ENCODE measurements around the gene CAMTA1. TPM values are rescaled to one million over a fixed set of nuclear protein-coding genes. Genes with fewer than 3 reads are reported as not detected.
A peak's percentile ranks its signal among the peaks of the same experiment; 100 is the strongest.

Gene CAMTA1
- total RNA-seq, 1 donor from 2014 or later = 99.0 TPM

DNA sequence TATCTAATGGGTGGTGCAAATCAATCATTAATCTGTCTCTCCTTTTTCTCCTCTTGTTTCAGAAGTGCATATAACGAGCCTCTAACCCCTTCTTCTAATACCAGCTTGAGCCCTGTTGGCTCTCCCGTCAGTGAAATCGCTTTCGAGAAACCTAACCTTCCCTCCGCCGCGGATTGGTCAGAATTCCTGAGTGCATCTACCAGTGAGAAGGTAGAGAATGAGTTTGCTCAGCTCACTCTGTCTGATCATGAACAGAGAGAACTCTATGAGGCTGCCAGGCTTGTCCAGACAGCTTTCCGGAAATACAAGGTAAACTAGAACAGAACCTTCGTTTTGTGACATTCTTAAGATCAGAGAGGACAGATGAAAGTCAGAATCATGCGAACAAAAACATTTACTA, 960.5 kb downstream of the CAMTA1 start:
- H3K27ac Mint-ChIP-seq = no peak overlapping the region
- H3K36me3 Mint-ChIP-seq (ENCODE audit: insufficient read depth) = peaks cover 11% of the 10 kb centered on the region
- no peaks in the 10 kb centered on the region for H3K9me3 Mint-ChIP-seq (ENCODE audit: low read depth)
- peaks cover 5% of the 10 kb centered on the region for H3K4me1 Mint-ChIP-seq (ENCODE audit: low read depth)
- DNase-seq (ENCODE audit: low spot score, unreplicated experiment) = no peak
- TF ChIP-seq, protein P1, sequence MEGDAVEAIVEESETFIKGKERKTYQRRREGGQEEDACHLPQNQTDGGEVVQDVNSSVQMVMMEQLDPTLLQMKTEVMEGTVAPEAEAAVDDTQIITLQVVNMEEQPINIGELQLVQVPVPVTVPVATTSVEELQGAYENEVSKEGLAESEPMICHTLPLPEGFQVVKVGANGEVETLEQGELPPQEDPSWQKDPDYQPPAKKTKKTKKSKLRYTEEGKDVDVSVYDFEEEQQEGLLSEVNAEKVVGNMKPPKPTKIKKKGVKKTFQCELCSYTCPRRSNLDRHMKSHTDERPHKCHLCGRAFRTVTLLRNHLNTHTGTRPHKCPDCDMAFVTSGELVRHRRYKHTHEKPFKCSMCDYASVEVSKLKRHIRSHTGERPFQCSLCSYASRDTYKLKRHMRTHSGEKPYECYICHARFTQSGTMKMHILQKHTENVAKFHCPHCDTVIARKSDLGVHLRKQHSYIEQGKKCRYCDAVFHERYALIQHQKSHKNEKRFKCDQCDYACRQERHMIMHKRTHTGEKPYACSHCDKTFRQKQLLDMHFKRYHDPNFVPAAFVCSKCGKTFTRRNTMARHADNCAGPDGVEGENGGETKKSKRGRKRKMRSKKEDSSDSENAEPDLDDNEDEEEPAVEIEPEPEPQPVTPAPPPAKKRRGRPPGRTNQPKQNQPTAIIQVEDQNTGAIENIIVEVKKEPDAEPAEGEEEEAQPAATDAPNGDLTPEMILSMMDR (IDR thresholded peaks at IDR 0.05; ENCODE audit: unreplicated experiment) = no peak
- no peak overlapping the region for H3K4me3 Mint-ChIP-seq (ENCODE audit: low read depth)
- H3K27me3 Mint-ChIP-seq = no peaks in the 10 kb centered on the region

DNA sequence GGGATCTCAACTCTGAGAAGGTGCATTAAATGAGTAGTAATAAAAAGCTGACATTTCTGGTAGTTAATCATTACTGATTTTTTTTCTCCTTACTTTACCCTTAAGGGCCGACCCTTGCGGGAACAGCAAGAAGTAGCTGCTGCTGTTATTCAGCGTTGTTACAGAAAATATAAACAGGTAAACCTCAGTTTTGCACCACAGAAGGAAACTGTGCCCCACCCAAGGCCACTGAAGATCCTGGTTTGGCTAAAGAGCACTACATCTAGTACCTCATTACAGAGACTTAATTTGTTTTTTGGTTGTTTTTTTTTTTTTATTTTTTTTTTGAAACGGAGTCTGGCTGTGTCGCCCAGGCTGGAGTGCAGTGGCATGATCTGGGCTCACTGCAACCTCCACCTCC, 962.4 kb downstream of the CAMTA1 start:
- no peak for DNase-seq (ENCODE audit: low spot score, unreplicated experiment)
- no peaks in the 10 kb centered on the region for H3K9me3 Mint-ChIP-seq (ENCODE audit: low read depth)
- H3K4me3 Mint-ChIP-seq (ENCODE audit: low read depth) = no peak overlapping the region
- TF ChIP-seq, protein P1 (IDR thresholded peaks at IDR 0.05; ENCODE audit: unreplicated experiment) = no peak
- H3K4me1 Mint-ChIP-seq (ENCODE audit: low read depth) = peaks cover 10% of the 10 kb centered on the region
- H3K27me3 Mint-ChIP-seq = no peaks in the 10 kb centered on the region
- H3K27ac Mint-ChIP-seq = no peak overlapping the region
- peaks cover 11% of the 10 kb centered on the region for H3K36me3 Mint-ChIP-seq (ENCODE audit: insufficient read depth)

DNA sequence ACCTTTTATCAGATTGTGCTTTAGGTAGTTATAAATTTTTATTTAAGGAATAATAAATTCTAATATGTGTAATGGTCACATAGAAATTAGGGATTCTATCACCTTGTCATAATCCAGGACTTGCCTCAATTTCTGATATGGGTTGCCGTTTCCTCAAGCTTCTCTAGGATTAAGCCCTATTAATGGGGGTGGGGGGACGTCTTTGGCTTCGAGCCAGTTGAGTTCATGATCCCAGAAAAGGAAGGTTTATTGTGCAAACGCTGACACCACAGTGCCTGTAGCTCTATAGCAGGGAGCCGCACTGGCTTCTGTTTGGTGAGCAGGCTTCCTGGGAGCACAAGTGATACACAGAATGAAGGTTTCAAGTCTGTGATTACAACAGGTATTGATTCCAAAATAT, 963.9 kb downstream of the CAMTA1 start:
- Mint-ChIP-seq H3K27me3 (no peaks in the 10 kb centered on the region), H3K9me3 (ENCODE audit: low read depth) (no peaks in the 10 kb centered on the region)
- TF ChIP-seq, protein P1 (IDR thresholded peaks at IDR 0.05; ENCODE audit: unreplicated experiment) = no peak

DNA sequence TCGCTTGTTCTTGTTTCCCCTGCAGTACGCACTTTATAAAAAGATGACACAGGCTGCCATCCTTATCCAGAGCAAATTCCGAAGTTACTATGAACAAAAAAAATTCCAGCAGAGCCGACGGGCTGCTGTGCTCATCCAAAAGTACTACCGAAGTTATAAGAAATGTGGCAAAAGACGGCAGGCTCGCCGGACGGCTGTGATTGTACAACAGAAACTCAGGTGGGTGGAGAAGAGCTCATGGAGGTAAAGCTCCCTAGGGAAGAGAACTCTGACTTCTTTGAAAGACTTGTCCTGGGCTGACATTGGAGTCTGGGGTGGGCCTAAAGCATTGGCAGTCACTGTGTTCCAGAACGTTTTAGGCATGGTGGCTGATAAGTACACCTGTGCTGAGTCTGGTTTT, 965.9 kb downstream of the CAMTA1 start:
- peaks cover 5% of the 10 kb centered on the region for H3K36me3 Mint-ChIP-seq (ENCODE audit: insufficient read depth)
- no peak overlapping the region for H3K27ac Mint-ChIP-seq
- no peak overlapping the region for H3K4me3 Mint-ChIP-seq (ENCODE audit: low read depth)
- H3K27me3 Mint-ChIP-seq = no peaks in the 10 kb centered on the region
- TF ChIP-seq, protein P1 (IDR thresholded peaks at IDR 0.05; ENCODE audit: unreplicated experiment) = no peak
- H3K9me3 Mint-ChIP-seq (ENCODE audit: low read depth) = no peaks in the 10 kb centered on the region
- peaks cover 15% of the 10 kb centered on the region for H3K4me1 Mint-ChIP-seq (ENCODE audit: low read depth)
- DNase-seq (ENCODE audit: low spot score, unreplicated experiment) = no peak

More for the DNA sequence above, 963.9 kb downstream of the CAMTA1 start:
- no peak for DNase-seq (ENCODE audit: low spot score, unreplicated experiment)
- Mint-ChIP-seq H3K27ac (no peak overlapping the region), H3K4me1 (ENCODE audit: low read depth) (peaks cover 15% of the 10 kb centered on the region), H3K36me3 (ENCODE audit: insufficient read depth) (peaks cover 13% of the 10 kb centered on the region), H3K4me3 (ENCODE audit: low read depth) (no peak overlapping the region)

DNA sequence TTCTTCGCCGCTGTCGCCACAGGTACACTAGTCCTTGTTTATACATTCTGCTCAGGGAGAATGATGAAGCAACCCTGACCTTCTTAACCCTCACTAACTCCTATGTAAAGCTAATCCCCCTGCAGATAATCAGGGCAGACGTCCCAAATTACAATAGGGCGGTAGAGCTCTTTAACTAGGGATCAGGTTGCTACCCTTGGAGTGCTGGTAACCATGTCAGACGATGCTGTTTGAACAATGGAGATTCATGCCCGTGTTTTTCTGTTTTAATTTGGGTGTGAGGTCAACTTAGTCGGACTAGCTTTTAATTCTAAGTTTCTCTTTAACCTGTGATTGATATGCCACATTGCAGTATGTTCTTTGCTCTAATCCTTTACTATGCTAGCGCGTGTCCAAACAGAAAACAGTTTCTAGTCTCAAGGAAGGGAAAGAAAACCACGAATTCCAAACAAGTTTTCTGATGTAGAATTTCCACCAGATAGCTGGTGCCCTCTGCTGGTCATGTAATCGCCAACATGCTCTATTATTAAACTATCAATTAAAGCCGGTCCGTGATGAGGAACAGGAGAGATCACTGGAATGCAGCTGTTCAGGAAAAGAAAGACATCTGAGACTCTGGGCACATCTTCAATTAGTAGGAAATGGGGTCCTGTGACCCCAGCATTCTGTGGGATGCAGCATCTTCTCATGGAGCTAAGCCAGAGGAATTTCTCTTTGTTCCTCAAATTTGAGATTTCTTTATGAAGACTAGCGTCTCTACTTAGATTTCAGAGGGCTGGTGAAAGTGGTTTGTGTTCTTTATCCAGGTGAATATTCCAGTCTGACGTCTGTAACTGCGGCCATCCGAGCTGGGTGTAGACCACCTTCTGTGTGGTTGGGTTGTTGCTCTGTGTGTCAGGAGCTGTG, 967.5 kb downstream of the CAMTA1 start:
- TF ChIP-seq, protein P1 (IDR thresholded peaks at IDR 0.05; ENCODE audit: unreplicated experiment) = peak; percentile 89
- Mint-ChIP-seq H3K9me3 (ENCODE audit: low read depth) (no peaks in the 10 kb centered on the region), H3K4me3 (ENCODE audit: low read depth) (peak overlapping the region; percentile 64), H3K36me3 (ENCODE audit: insufficient read depth) (peaks cover 5% of the 10 kb centered on the region), H3K4me1 (ENCODE audit: low read depth) (peaks cover 12% of the 10 kb centered on the region), H3K27ac (peak overlapping the region; percentile 90), H3K27me3 (no peaks in the 10 kb centered on the region)
- peak; percentile 49 for DNase-seq (ENCODE audit: low spot score, unreplicated experiment)

Data from progenitor cell of endocrine pancreas (in vitro differentiated cells).